CD4-positive, alpha-beta memory T cell (primary cell): ENCODE measurements around the gene MAP3K8. TPM values are rescaled to one million over a fixed set of nuclear protein-coding genes. Genes with fewer than 3 reads are reported as not detected.

Experiments used
- CTCF ChIA-PET: fragments of 350-600 bp; sonication (Branson Sonifier 250); formaldehyde crosslinking; loops from one replicate; lab custom pipeline; 2021; ENCODE audit warnings: inconsistent platforms; ENCODE audit not compliant: partially characterized antibody; lab: Charles Lee
- POLR2A ChIA-PET: fragments of 350-600 bp; sonication (Branson Sonifier 250); formaldehyde crosslinking; loops from one replicate; lab custom pipeline; 2021; ENCODE audit not compliant: partially characterized antibody; lab: Charles Lee
- DNase-seq, 5 donors: peaks; one replicate each; pipeline versions ENCODE4 v3.0.0 to v3.0.0-alpha.2; 2020 to 2022; ENCODE audit warnings: mixed read lengths in 1 of 5
- H3K27ac ChIP-seq: one replicate; pipeline ENCODE4 v1.7.0; 2013; ENCODE audit warnings: low read depth, low read length
- H3K27me3 ChIP-seq: 2 replicates; pipeline ENCODE4 v1.7.0; 2013; ENCODE audit warnings: mild to moderate bottlenecking, low read length, moderate library complexity; ENCODE audit not compliant: insufficient read depth
- H3K36me3 ChIP-seq: 2 replicates; pipeline ENCODE4 v1.7.0; 2013; ENCODE audit warnings: mild to moderate bottlenecking, low read length, moderate library complexity; ENCODE audit not compliant: insufficient read depth
- H3K4me1 ChIP-seq: 2 replicates; pipeline ENCODE4 v1.7.0; 2013; ENCODE audit warnings: mild to moderate bottlenecking, low read length, moderate library complexity; ENCODE audit not compliant: insufficient read depth
- H3K4me3 ChIP-seq, 2 donors: one replicate each; pipeline ENCODE4 v1.7.0; 2013; ENCODE audit warnings: low read length in 2 of 2, mild to moderate bottlenecking in 1 of 2
- H3K9me3 ChIP-seq, 2 donors: one replicate each; pipeline ENCODE4 v1.7.0; 2013; ENCODE audit warnings: low read length in 2 of 2, control low read depth in 1 of 2; ENCODE audit not compliant: control insufficient read depth in 1 of 2
- H3K27ac Mint-ChIP-seq, 7 donors: one replicate each; pipeline ENCODE4 v1.8.0; 2020 to 2021; ENCODE audit warnings: mixed read lengths in 7 of 7, mild to moderate bottlenecking in 6 of 7, inconsistent platforms in 3 of 7, moderate library complexity in 3 of 7
- H3K27me3 Mint-ChIP-seq, 2 donors: one replicate each; pipeline ENCODE4 v1.8.0; 2020 to 2021; ENCODE audit warnings: mixed read lengths in 2 of 2
- H3K36me3 Mint-ChIP-seq, 2 donors: one replicate each; pipeline ENCODE4 v1.8.0; 2020 to 2021; ENCODE audit warnings: mixed read lengths in 2 of 2, inconsistent platforms in 1 of 2, mild to moderate bottlenecking in 1 of 2
- H3K4me1 Mint-ChIP-seq, 4 donors: one replicate each; pipeline ENCODE4 v1.8.0; 2020 to 2021; ENCODE audit warnings: mixed read lengths in 4 of 4, mild to moderate bottlenecking in 1 of 4
- H3K4me3 Mint-ChIP-seq, 8 donors: one replicate each; pipeline ENCODE4 v1.8.0; 2020 to 2021; ENCODE audit warnings: mixed read lengths in 8 of 8, mild to moderate bottlenecking in 7 of 8, moderate library complexity in 6 of 8, inconsistent platforms in 3 of 8
- H3K9me3 Mint-ChIP-seq, 8 donors: one replicate each; pipeline ENCODE4 v1.8.0; 2020 to 2021; ENCODE audit warnings: mixed read lengths in 8 of 8, mild to moderate bottlenecking in 5 of 8, inconsistent platforms in 3 of 8, moderate library complexity in 1 of 8
- intact Hi-C: fragments of 100-400 bp; cut with micrococcal nuclease; formaldehyde crosslinking; loops from one replicate; pipeline ENCODE4 v1.15.1; 2023
- polyA plus RNA-seq, 2 donors: library from polyadenylated mRNA; unstranded; fragments of 300-500 nt; fragmentation: Illumina TruSeq; gene quantifications; one replicate each; pipeline ENCODE4 v1.2.3, GENCODE V29; 2021
- total RNA-seq, 2 experiments: library from RNA; stranded (reverse); gene quantifications; one replicate each; pipeline ENCODE4 v1.2.3, GENCODE V29; 2021

Gene MAP3K8
- total and polyA plus RNA-seq, 4 experiments from 2014 or later = 2.7 to 6.5 (median 5.7) TPM

- peak overlapping the region in 5 of 7 donors; percentile 38 to 84 (median 65) for H3K27ac Mint-ChIP-seq
- Histone ChIP-seq H3K9me3 (no peaks in the 10 kb centered on the region), H3K27me3 (no peaks in the 10 kb centered on the region), H3K36me3 (peaks cover 26% of the 10 kb centered on the region), H3K27ac (no peak overlapping the region), H3K4me3 (no peak overlapping the region), H3K4me1 (peaks cover 42% of the 10 kb centered on the region)
- no peaks in the 10 kb centered on the region for H3K9me3 Mint-ChIP-seq
- intact Hi-C loops = loop anchor here (5.0 kb wide), 2 partner anchors 37 to 43 kb away; no protein-coding TSS in a partner anchor
- ChIA-PET CTCF (interaction anchor here (0.8 to 1.4 kb wide), 5 partner anchors 30 to 135 kb away, joined by 3 to 4 read pairs (median 4); no protein-coding TSS in a partner anchor), POLR2A (interaction anchor here (0.6 to 2.8 kb wide), 10 partner anchors 8 to 74 kb away, joined by 3 to 26 read pairs (median 6); partner anchors contain the start of gene MAP3K8)
- peaks cover 13 to 17% of the 10 kb centered on the region in 2 donors for H3K36me3 Mint-ChIP-seq
- H3K4me3 Mint-ChIP-seq = peak overlapping the region in 5 of 8 donors; percentile 9 to 81 (median 60)
- peaks cover 18 to 39% (median 23%) of the 10 kb centered on the region in 4 donors for H3K4me1 Mint-ChIP-seq
- no peak for DNase-seq
- no peaks in the 10 kb centered on the region for H3K27me3 Mint-ChIP-seq
Observed at GRCh38 chr10:30454744-30455510, 20.9 kb downstream of the MAP3K8 start.

GRCh38 chr10:30455816-30456215, 21.8 kb downstream of the MAP3K8 start:
- Histone ChIP-seq H3K4me1 (peaks cover 42% of the 10 kb centered on the region), H3K27me3 (no peaks in the 10 kb centered on the region), H3K9me3 (no peaks in the 10 kb centered on the region), H3K36me3 (peaks cover 22% of the 10 kb centered on the region), H3K4me3 (peak overlapping the region in 1 of 2 donors; percentile 13), H3K27ac (peak overlapping the region; percentile 24)
- H3K9me3 Mint-ChIP-seq = no peaks in the 10 kb centered on the region
- POLR2A ChIA-PET = interaction anchor here (0.6 to 2.8 kb wide), 9 partner anchors 8 to 73 kb away, joined by 3 to 26 read pairs (median 7); partner anchors contain the start of gene MAP3K8
- peaks cover 14 to 18% of the 10 kb centered on the region in 2 donors for H3K36me3 Mint-ChIP-seq
- peak overlapping the region; percentile 38 to 84 (median 65) for H3K27ac Mint-ChIP-seq
- CTCF ChIA-PET = interaction anchor here (0.8 to 1.4 kb wide), 10 partner anchors 17 to 134 kb away, joined by 3 to 5 read pairs (median 3); no protein-coding TSS in a partner anchor
- H3K27me3 Mint-ChIP-seq = no peaks in the 10 kb centered on the region
- peaks cover 19 to 39% (median 27%) of the 10 kb centered on the region in 4 donors for H3K4me1 Mint-ChIP-seq
- peak overlapping the region in 7 of 8 donors; percentile 55 to 82 (median 74) for H3K4me3 Mint-ChIP-seq
- peak in 2 of 5 donors; percentile 6 to 24 for DNase-seq
- intact Hi-C loops = loop anchor here (5.0 kb wide), 2 partner anchors 36 to 44 kb away; no protein-coding TSS in a partner anchor

GRCh38 chr10:30456266-30456665, 22.3 kb downstream of the MAP3K8 start:
- CTCF ChIA-PET = interaction anchor here (0.8 to 1.4 kb wide), 8 partner anchors 18 to 67 kb away, joined by 3 to 5 read pairs (median 3); no protein-coding TSS in a partner anchor
- peaks cover 19 to 39% (median 27%) of the 10 kb centered on the region in 4 donors for H3K4me1 Mint-ChIP-seq

GRCh38 chr10:30459283-30459682, 25.3 kb downstream of the MAP3K8 start:
- intact Hi-C loops = loop anchor here (5.0 kb wide), 2 partner anchors 33 to 47 kb away; no protein-coding TSS in a partner anchor
- no peaks in the 10 kb centered on the region for H3K27me3 ChIP-seq
- POLR2A ChIA-PET = no interaction called here
- peaks cover 33% of the 10 kb centered on the region for H3K4me1 ChIP-seq
- no peaks in the 10 kb centered on the region for H3K9me3 Mint-ChIP-seq
- no peak overlapping the region for H3K27ac ChIP-seq
- DNase-seq = no peak
- no peaks in the 10 kb centered on the region for H3K27me3 Mint-ChIP-seq
- peaks cover 15 to 23% of the 10 kb centered on the region in 2 donors for H3K36me3 Mint-ChIP-seq
- no peaks in the 10 kb centered on the region for H3K9me3 ChIP-seq
- CTCF ChIA-PET = interaction anchor here (1.0 kb wide), 1 partner anchor 27 kb away, joined by 4 read pairs; no protein-coding TSS in a partner anchor
- peak overlapping the region in 1 of 7 donors; percentile 8 for H3K27ac Mint-ChIP-seq
- H3K36me3 ChIP-seq = peaks cover 23% of the 10 kb centered on the region
- no peak overlapping the region for H3K4me3 ChIP-seq
- peaks cover 19 to 37% (median 25%) of the 10 kb centered on the region in 4 donors for H3K4me1 Mint-ChIP-seq
- H3K4me3 Mint-ChIP-seq = no peak overlapping the region

More at GRCh38 chr10:30456266-30456665, 22.3 kb downstream of the MAP3K8 start:
- H3K9me3 Mint-ChIP-seq = no peaks in the 10 kb centered on the region
- DNase-seq = peak in 3 of 5 donors; percentile 22 to 40 (median 34)
- intact Hi-C loops = loop anchor here (5.0 kb wide), 2 partner anchors 36 to 44 kb away; no protein-coding TSS in a partner anchor
- H3K36me3 ChIP-seq = peaks cover 22% of the 10 kb centered on the region
- H3K9me3 ChIP-seq = no peaks in the 10 kb centered on the region
- H3K4me3 Mint-ChIP-seq = peak overlapping the region in 7 of 8 donors; percentile 55 to 82 (median 74)
- H3K27ac Mint-ChIP-seq = peak overlapping the region; percentile 35 to 84 (median 58)
- H3K27me3 ChIP-seq = no peaks in the 10 kb centered on the region
- H3K4me1 ChIP-seq = peaks cover 42% of the 10 kb centered on the region
- peaks cover 18 to 19% of the 10 kb centered on the region in 2 donors for H3K36me3 Mint-ChIP-seq
- H3K27ac ChIP-seq = peak overlapping the region; percentile 24
- peak overlapping the region in 1 of 2 donors; percentile 13 for H3K4me3 ChIP-seq
- POLR2A ChIA-PET = interaction anchor here (1.2 to 2.8 kb wide), 8 partner anchors 8 to 73 kb away, joined by 3 to 26 read pairs (median 8); partner anchors contain the start of gene MAP3K8
- H3K27me3 Mint-ChIP-seq = no peaks in the 10 kb centered on the region

GRCh38 chr10:30460121-30460520, 26.1 kb downstream of the MAP3K8 start:
- intact Hi-C loops = no loop called here
- no peaks in the 10 kb centered on the region for H3K9me3 ChIP-seq
- no peaks in the 10 kb centered on the region for H3K27me3 ChIP-seq
- H3K27ac ChIP-seq = no peak overlapping the region
- CTCF ChIA-PET = interaction anchor here (0.8 kb wide), 1 partner anchor 46 kb away, joined by 3 read pairs; no protein-coding TSS in a partner anchor
- Mint-ChIP-seq H3K36me3 (peaks cover 15 to 23% of the 10 kb centered on the region in 2 donors), H3K4me1 (peaks cover 13 to 31% (median 18%) of the 10 kb centered on the region in 4 donors), H3K9me3 (no peaks in the 10 kb centered on the region), H3K4me3 (no peak overlapping the region), H3K27me3 (no peaks in the 10 kb centered on the region), H3K27ac (peak overlapping the region in 1 of 7 donors; percentile 48)
- no peak for DNase-seq
- H3K4me1 ChIP-seq = peaks cover 25% of the 10 kb centered on the region
- peaks cover 23% of the 10 kb centered on the region for H3K36me3 ChIP-seq
- POLR2A ChIA-PET = no interaction called here
- no peak overlapping the region for H3K4me3 ChIP-seq

GRCh38 chr10:30462513-30462912, 28.5 kb downstream of the MAP3K8 start:
- Histone ChIP-seq H3K4me1 (peaks cover 1% of the 10 kb centered on the region), H3K4me3 (no peak overlapping the region), H3K27me3 (no peaks in the 10 kb centered on the region), H3K9me3 (no peaks in the 10 kb centered on the region), H3K27ac (no peak overlapping the region), H3K36me3 (peaks cover 23% of the 10 kb centered on the region)
- no peaks in the 10 kb centered on the region for H3K9me3 Mint-ChIP-seq
- ChIA-PET CTCF (interaction anchor here (1.1 kb wide), 1 partner anchor 31 kb away, joined by 3 read pairs; no protein-coding TSS in a partner anchor), POLR2A (no interaction called here)
- peaks cover 0 to 20% (median 4%) of the 10 kb centered on the region in 4 donors for H3K4me1 Mint-ChIP-seq
- no peak for DNase-seq
- peaks cover 15 to 21% of the 10 kb centered on the region in 2 donors for H3K36me3 Mint-ChIP-seq
- no peaks in the 10 kb centered on the region for H3K27me3 Mint-ChIP-seq
- H3K4me3 Mint-ChIP-seq = no peak overlapping the region
- intact Hi-C loops = no loop called here
- peak overlapping the region in 1 of 7 donors; percentile 72 for H3K27ac Mint-ChIP-seq
